Cardiac muscle cell (in vitro differentiated cells and primary cell): ENCODE data around the gene PFKFB1. TPM values are rescaled to one million over a fixed set of nuclear protein-coding genes. Genes with fewer than 3 reads are reported as not detected.

Experiments
- DNase-seq, 2 donors: peaks; one replicate each; pipeline versions ENCODE4 v3.0.0 to v3.0.0-alpha.2; 2010 to 2017; ENCODE audit warnings: low read depth in 1 of 2, low spot score in 1 of 2
- H3K27ac ChIP-seq: fragments of 200-600 bp; sonication (generic); 2 replicates; pipeline ENCODE4 v1.5.1; 2016
- H3K27me3 ChIP-seq: fragments of 200-600 bp; sonication (generic); 2 replicates; pipeline ENCODE4 v1.6.0; 2016; ENCODE audit warnings: control low read depth
- H3K36me3 ChIP-seq: fragments of 200-600 bp; sonication (generic); 2 replicates; pipeline ENCODE4 v1.5.1; 2016; ENCODE audit warnings: control low read depth
- H3K4me1 ChIP-seq: fragments of 200-600 bp; sonication (generic); 2 replicates; pipeline ENCODE4 v1.8.1; 2017; ENCODE audit warnings: low read depth, mild to moderate bottlenecking, mixed run types
- H3K4me3 ChIP-seq: fragments of 200-600 bp; sonication (generic); 2 replicates; pipeline ENCODE4 v1.5.1; 2016; ENCODE audit warnings: mild to moderate bottlenecking
- H3K9me3 ChIP-seq: fragments of 200-600 bp; sonication (generic); 2 replicates; pipeline ENCODE4 v1.5.1; 2017; ENCODE audit warnings: low read depth, mild to moderate bottlenecking, control low read depth
- CTCF ChIP-seq: IDR thresholded peaks from 2 replicates; pipeline ENCODE4 v1.5.1; 2012; ENCODE audit warnings: low read depth, mild to moderate bottlenecking, low read length
- polyA plus RNA-seq: library from polyadenylated mRNA; unstranded; fragments of >200 nt; fragmentation: Nextera tagmentation; extraction: Ambion mirVana; gene quantifications from 2 replicates; pipeline ENCODE4 v1.2.1, GENCODE V29; 2016
- total RNA-seq: library from RNA; depleted of rRNA; stranded (reverse); fragments of >200 nt; gene quantifications from 2 replicates; pipeline ENCODE4 v1.2.3, GENCODE V29; 2016

Gene PFKFB1
- total and polyA plus RNA-seq, 2 experiments from 2014 or later: 0.15 to 0.33 TPM

DNA sequence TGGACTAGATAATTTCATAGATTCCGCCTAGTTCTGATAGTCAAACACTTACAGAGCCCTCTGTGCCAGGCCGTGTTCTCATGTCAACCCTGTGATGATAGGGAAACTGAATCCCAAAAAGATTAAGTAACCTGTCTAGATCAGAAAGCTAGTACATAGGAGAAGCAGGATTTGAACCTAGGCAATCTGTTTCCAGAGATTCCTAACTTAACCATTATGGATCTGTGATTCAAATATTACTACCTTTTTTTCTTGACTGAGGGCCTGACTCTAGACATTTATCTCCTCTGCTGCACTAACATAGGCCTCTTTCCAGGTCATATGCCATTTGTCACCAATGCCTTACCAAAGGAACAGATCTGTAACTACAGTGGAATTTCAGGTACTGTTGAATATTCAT is 35.3 kb upstream of the PFKFB1 start:
- Histone ChIP-seq H3K36me3 (no peaks in the 10 kb centered on the region), H3K4me1 (no peaks in the 10 kb centered on the region)
- no peak for TF ChIP-seq CTCF

DNA sequence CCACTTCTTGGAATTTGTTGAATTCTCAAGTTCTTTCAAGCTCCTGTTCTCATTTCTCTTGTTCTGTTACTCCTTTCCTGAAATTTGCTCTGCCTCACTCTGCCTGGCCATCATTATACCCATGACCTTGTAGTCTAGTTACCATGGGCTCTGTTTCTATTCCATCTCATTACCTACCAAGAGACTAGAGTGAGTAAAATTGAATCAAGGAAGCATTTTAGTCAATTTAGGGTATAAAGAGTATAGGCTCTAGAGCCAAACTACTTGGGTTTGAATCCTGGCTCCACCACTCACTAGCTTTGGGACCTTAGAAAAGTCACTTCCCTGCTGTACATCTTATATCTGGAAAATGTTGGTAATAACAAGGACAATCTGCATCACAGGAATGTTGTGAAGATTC is 34.6 kb upstream of the PFKFB1 start:
- no peaks in the 10 kb centered on the region for H3K27me3 ChIP-seq
- no peak overlapping the region for H3K27ac ChIP-seq
- H3K9me3 ChIP-seq: no peaks in the 10 kb centered on the region
- DNase-seq: no peak
- H3K4me1 ChIP-seq: no peaks in the 10 kb centered on the region
- no peaks in the 10 kb centered on the region for H3K36me3 ChIP-seq
- no peak overlapping the region for H3K4me3 ChIP-seq
- no peak for TF ChIP-seq CTCF

More for the DNA sequence above, 35.3 kb upstream of the PFKFB1 start:
- H3K27me3 ChIP-seq: no peaks in the 10 kb centered on the region
- no peaks in the 10 kb centered on the region for H3K9me3 ChIP-seq
- no peak overlapping the region for H3K4me3 ChIP-seq
- no peak for DNase-seq
- H3K27ac ChIP-seq: peak overlapping the region; percentile 45

DNA sequence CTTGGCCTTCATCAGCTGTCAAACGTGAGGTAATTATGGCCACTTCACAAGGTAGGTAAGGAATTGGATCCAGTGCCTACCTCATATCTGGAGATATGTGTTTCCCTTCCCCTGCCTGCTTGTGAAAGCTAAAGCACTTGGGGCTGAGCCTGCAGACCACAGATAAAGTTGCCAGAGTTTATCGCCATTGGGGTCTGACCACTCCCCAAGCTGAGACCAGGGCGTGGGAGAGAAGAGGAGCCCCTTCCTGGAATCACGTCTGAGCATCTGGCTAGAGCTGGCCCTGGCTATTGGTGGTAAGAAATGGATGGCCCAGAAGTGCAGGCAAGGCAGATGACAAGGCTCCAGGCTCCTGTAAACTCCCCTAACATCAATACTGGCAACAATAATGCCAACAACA is 34.1 kb upstream of the PFKFB1 start:
- H3K27ac ChIP-seq: no peak overlapping the region
- no peaks in the 10 kb centered on the region for H3K4me1 ChIP-seq
- no peak overlapping the region for H3K4me3 ChIP-seq
- DNase-seq: no peak
- H3K36me3 ChIP-seq: no peaks in the 10 kb centered on the region
- no peaks in the 10 kb centered on the region for H3K9me3 ChIP-seq
- no peaks in the 10 kb centered on the region for H3K27me3 ChIP-seq
- TF ChIP-seq CTCF: no peak

- Histone ChIP-seq H3K36me3 (no peaks in the 10 kb centered on the region), H3K27me3 (no peaks in the 10 kb centered on the region), H3K27ac (no peak overlapping the region), H3K9me3 (no peaks in the 10 kb centered on the region), H3K4me1 (no peaks in the 10 kb centered on the region), H3K4me3 (no peak overlapping the region)
- no peak for DNase-seq
- no peak for TF ChIP-seq CTCF
Observed at GRCh38 chrX:55026840-55027239, 32.9 kb upstream of the PFKFB1 start.

GRCh38 chrX:55026143-55026542 is 32.2 kb upstream of the PFKFB1 start:
- no peaks in the 10 kb centered on the region for H3K9me3 ChIP-seq
- H3K4me1 ChIP-seq: no peaks in the 10 kb centered on the region
- no peaks in the 10 kb centered on the region for H3K27me3 ChIP-seq
- no peak overlapping the region for H3K27ac ChIP-seq
- H3K4me3 ChIP-seq: no peak overlapping the region
- no peak for DNase-seq
- no peak for TF ChIP-seq CTCF
- H3K36me3 ChIP-seq: no peaks in the 10 kb centered on the region

DNA sequence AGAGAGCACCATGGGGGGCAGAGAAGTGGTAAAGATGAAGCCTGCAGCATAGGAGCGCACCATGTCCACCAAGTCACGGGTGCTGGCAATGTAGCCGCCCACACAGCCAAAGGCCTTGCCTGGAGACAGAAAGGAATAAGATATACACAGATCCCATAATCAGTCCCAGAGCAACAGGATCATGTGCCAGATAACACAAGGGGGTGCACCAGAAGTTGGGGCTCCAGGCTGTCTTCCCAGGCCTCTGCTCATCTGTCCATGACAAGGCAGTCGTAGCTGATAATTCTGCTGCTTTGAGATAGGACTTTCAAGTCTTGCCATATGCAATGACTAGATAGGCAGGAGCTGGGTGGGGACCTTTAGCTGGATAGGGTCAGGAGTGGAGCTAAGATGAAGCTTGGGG is 20.9 kb upstream of the PFKFB1 start:
- H3K4me1 ChIP-seq: no peaks in the 10 kb centered on the region
- DNase-seq: no peak
- no peak for TF ChIP-seq CTCF
- no peaks in the 10 kb centered on the region for H3K36me3 ChIP-seq
- H3K9me3 ChIP-seq: no peaks in the 10 kb centered on the region
- no peak overlapping the region for H3K27ac ChIP-seq
- no peaks in the 10 kb centered on the region for H3K27me3 ChIP-seq
- H3K4me3 ChIP-seq: no peak overlapping the region
